HEK293T (cell line): ENCODE measurements around the gene OR2T11.
"Not testable (repeated sequence)": the region's sequence is repeated elsewhere in the genome, so short reads cannot be mapped to it uniquely, and the experiment has no call there.

Source experiments
- ARNT ChIP-seq: fragments of 450-650 bp; IDR thresholded peaks from 2 replicates; pipeline ENCODE4 v1.6.1; 2017; ENCODE audit warnings: mild to moderate bottlenecking
- BHLHE40 ChIP-seq: fragments of 450-650 bp; IDR thresholded peaks from 2 replicates; pipeline ENCODE4 v1.6.1; 2016; ENCODE audit warnings: mild to moderate bottlenecking, moderate library complexity, borderline replicate concordance
- FOXA1 ChIP-seq: fragments of 450-650 bp; IDR thresholded peaks from 2 replicates; pipeline ENCODE4 v1.6.1; 2016; ENCODE audit warnings: mild to moderate bottlenecking
- FOXK2 ChIP-seq: fragments of 450-650 bp; IDR thresholded peaks from 2 replicates; pipeline ENCODE4 v1.6.1; 2016; ENCODE audit warnings: mild to moderate bottlenecking
- FOXM1 ChIP-seq: fragments of 450-650 bp; IDR thresholded peaks from 2 replicates; pipeline ENCODE4 v1.6.1; 2017; ENCODE audit warnings: mild to moderate bottlenecking, borderline replicate concordance
- HDGF ChIP-seq: fragments of 450-650 bp; IDR thresholded peaks from 2 replicates; pipeline ENCODE4 v1.6.1; 2017; ENCODE audit warnings: antibody characterized with exemption, borderline replicate concordance
- SP1 ChIP-seq: fragments of 450-650 bp; IDR thresholded peaks from 2 replicates; pipeline ENCODE4 v1.6.1; 2017
- SUZ12 ChIP-seq: fragments of 450-650 bp; IDR thresholded peaks from 2 replicates; pipeline ENCODE4 v1.6.1; 2016; ENCODE audit warnings: mild to moderate bottlenecking
- TARDBP ChIP-seq: fragments of 450-650 bp; IDR thresholded peaks from 2 replicates; pipeline ENCODE4 v1.6.1; 2016

GRCh38 chr1:248648770-248649536 is 14.1 kb upstream of the OR2T11 start:
- not testable (repeated sequence) for TF ChIP-seq FOXK2, TARDBP, FOXM1, SP1, BHLHE40, SUZ12, FOXA1, ARNT, HDGF
